ENCODE measurements around the gene NTSR1.

DNA sequence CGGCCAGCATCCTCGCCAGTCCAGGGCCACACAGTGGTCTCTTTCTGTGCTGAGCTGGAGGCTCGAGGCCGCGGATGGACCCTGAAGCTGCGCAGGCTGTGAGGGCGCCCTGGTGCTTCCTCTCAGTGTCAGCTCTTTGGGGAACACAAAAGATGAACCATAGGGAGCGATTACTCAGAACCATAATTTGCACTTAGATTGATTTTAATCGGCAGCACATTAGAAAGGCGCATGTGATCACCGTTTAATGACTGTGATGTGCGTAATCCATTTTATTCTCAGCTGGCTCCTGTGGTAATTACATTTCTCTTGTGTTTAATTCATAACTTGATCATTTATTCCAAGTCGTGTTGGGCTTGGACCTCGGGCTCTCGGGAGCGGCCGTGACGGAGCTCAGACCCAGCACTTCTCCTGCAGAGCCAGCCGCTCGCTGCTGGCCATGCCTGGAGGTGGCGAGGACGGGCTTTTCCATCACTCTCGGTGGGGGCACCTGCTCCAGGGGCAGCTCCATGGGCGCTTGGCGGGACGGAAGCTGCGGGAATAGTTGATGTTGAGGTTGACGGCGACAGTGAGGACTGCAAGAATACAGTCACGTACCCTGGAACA is 25.6 kb upstream of the NTSR1 start:
- TF ChIP-seq, protein P1, sequence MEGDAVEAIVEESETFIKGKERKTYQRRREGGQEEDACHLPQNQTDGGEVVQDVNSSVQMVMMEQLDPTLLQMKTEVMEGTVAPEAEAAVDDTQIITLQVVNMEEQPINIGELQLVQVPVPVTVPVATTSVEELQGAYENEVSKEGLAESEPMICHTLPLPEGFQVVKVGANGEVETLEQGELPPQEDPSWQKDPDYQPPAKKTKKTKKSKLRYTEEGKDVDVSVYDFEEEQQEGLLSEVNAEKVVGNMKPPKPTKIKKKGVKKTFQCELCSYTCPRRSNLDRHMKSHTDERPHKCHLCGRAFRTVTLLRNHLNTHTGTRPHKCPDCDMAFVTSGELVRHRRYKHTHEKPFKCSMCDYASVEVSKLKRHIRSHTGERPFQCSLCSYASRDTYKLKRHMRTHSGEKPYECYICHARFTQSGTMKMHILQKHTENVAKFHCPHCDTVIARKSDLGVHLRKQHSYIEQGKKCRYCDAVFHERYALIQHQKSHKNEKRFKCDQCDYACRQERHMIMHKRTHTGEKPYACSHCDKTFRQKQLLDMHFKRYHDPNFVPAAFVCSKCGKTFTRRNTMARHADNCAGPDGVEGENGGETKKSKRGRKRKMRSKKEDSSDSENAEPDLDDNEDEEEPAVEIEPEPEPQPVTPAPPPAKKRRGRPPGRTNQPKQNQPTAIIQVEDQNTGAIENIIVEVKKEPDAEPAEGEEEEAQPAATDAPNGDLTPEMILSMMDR (IDR thresholded peaks at IDR 0.05) = no peak
- TF ChIP-seq EZH2 (IDR thresholded peaks at IDR 0.05) = no peak

Data from neural progenitor cell (in vitro differentiated cells).